SK-N-SH treated with all-trans-retinoic acid at 6 μM for 48 hours (cell line): ENCODE measurements around the gene UBE2I.

Experiments used
- ATAC-seq: fragments of 200-7000 bp; cut with Tn5 transposase; 3 replicates; pipeline ENCODE4 v1.9.1; 2020; ENCODE audit warnings: mild to moderate bottlenecking, moderate library complexity
- ARNTL ChIP-seq: fragments of 450-650 bp; formaldehyde crosslinking; IDR thresholded peaks from 2 replicates; pipeline ENCODE4 v1.5.0; 2020; ENCODE audit warnings: low read depth, mild to moderate bottlenecking, moderate library complexity, borderline replicate concordance
- BACH2 ChIP-seq: fragments of 250-450 bp; sonication (Bioruptor Pico); IDR thresholded peaks from 2 replicates; pipeline ENCODE4 v1.9.0; 2021; ENCODE audit warnings: mild to moderate bottlenecking, borderline replicate concordance
- CSDC2 ChIP-seq: fragments of 250-450 bp; sonication (Bioruptor Pico); IDR thresholded peaks from 2 replicates; pipeline ENCODE4 v1.5.0; 2020; ENCODE audit warnings: mild to moderate bottlenecking, moderate library complexity
- ESRRG ChIP-seq: fragments of 250-450 bp; sonication (Bioruptor Pico); IDR thresholded peaks from 2 replicates; pipeline ENCODE4 v1.6.1; 2021; ENCODE audit warnings: mild to moderate bottlenecking
- PPARA ChIP-seq: fragments of 250-450 bp; sonication (Bioruptor Pico); IDR thresholded peaks from 2 replicates; pipeline ENCODE4 v1.5.0; 2020; ENCODE audit warnings: mild to moderate bottlenecking, borderline replicate concordance
- RARB ChIP-seq: fragments of 250-450 bp; sonication (Bioruptor Pico); IDR thresholded peaks from 2 replicates; pipeline ENCODE4 v1.8.0; 2021; ENCODE audit warnings: mild to moderate bottlenecking, moderate library complexity
- SNAI2 ChIP-seq: fragments of 250-450 bp; sonication (Bioruptor Pico); IDR thresholded peaks from 2 replicates; pipeline ENCODE4 v1.5.0; 2020; ENCODE audit warnings: mild to moderate bottlenecking, moderate library complexity
- TCF4 ChIP-seq: fragments of 250-450 bp; sonication (Bioruptor Pico); IDR thresholded peaks from 2 replicates; pipeline ENCODE4 v1.8.0; 2021; ENCODE audit warnings: mild to moderate bottlenecking, moderate library complexity, borderline replicate concordance
- TOX ChIP-seq: fragments of 250-450 bp; sonication (Bioruptor Pico); IDR thresholded peaks from 2 replicates; pipeline ENCODE4 v1.8.0; 2021; ENCODE audit warnings: mild to moderate bottlenecking, moderate library complexity, borderline replicate concordance
- ZC3H10 ChIP-seq: fragments of 250-450 bp; sonication (Bioruptor Pico); IDR thresholded peaks from 2 replicates; pipeline ENCODE4 v1.5.1; 2021; ENCODE audit warnings: mild to moderate bottlenecking, moderate library complexity
- ZFP3 ChIP-seq: fragments of 250-450 bp; sonication (Bioruptor Pico); IDR thresholded peaks from 2 replicates; pipeline ENCODE4 v1.5.0; 2020; ENCODE audit warnings: mild to moderate bottlenecking, moderate library complexity
- ZFP30 ChIP-seq: fragments of 450-650 bp; formaldehyde crosslinking; IDR thresholded peaks from 2 replicates; pipeline ENCODE4 v1.5.0; 2022; ENCODE audit warnings: mild to moderate bottlenecking, moderate library complexity
- ZNF70 ChIP-seq: fragments of 450-650 bp; formaldehyde crosslinking; IDR thresholded peaks from 2 replicates; pipeline ENCODE4 v1.5.0; 2020; ENCODE audit warnings: mild to moderate bottlenecking, moderate library complexity
- ZNF8 ChIP-seq: fragments of 450-650 bp; formaldehyde crosslinking; IDR thresholded peaks from 2 replicates; pipeline ENCODE4 v1.5.0; 2020; ENCODE audit warnings: mild to moderate bottlenecking, moderate library complexity
- TF ChIP-seq, protein P1 (sequence below): fragments of 250-450 bp; sonication (Bioruptor Pico); IDR thresholded peaks from 2 replicates; pipeline ENCODE4 v1.5.0; 2020; ENCODE audit warnings: mild to moderate bottlenecking, moderate library complexity
- TF ChIP-seq, protein P2 (sequence below): fragments of 250-450 bp; sonication (Bioruptor Pico); IDR thresholded peaks from 2 replicates; pipeline ENCODE4 v1.8.0; 2021; ENCODE audit warnings: low read depth, mild to moderate bottlenecking, moderate library complexity, borderline replicate concordance
- TF ChIP-seq, protein P3 (sequence below): fragments of 250-450 bp; sonication (Bioruptor Pico); IDR thresholded peaks from 2 replicates; pipeline ENCODE4 v1.5.1; 2021; ENCODE audit warnings: mild to moderate bottlenecking, moderate library complexity
- TF ChIP-seq, protein P4 (sequence below): fragments of 250-450 bp; sonication (Bioruptor Pico); IDR thresholded peaks from 2 replicates; pipeline ENCODE4 v1.5.1; 2020; ENCODE audit warnings: low read depth, mild to moderate bottlenecking, moderate library complexity

The UBE2I gene

DNA sequence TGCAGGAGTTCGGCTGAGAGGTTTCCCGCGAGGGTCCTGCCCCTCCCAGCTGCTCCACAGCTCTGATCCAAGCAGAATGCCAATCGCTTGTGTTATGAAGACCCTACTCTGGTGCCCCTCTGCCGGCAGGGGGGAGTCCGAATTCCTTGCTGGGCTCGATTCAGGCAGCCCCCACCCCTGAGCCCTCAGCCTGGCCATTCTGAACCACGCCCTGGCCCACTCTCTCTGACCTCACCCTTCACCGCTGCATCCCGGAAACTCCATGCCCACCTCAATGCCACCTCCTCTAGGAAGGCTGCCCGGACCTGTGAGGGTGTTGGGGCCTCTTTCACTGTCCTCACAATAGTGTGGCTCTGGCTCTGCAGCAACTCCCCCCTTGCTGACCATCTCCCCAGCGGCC, 7.9 kb upstream of the UBE2I start (continued):
- TF ChIP-seq, protein P1, sequence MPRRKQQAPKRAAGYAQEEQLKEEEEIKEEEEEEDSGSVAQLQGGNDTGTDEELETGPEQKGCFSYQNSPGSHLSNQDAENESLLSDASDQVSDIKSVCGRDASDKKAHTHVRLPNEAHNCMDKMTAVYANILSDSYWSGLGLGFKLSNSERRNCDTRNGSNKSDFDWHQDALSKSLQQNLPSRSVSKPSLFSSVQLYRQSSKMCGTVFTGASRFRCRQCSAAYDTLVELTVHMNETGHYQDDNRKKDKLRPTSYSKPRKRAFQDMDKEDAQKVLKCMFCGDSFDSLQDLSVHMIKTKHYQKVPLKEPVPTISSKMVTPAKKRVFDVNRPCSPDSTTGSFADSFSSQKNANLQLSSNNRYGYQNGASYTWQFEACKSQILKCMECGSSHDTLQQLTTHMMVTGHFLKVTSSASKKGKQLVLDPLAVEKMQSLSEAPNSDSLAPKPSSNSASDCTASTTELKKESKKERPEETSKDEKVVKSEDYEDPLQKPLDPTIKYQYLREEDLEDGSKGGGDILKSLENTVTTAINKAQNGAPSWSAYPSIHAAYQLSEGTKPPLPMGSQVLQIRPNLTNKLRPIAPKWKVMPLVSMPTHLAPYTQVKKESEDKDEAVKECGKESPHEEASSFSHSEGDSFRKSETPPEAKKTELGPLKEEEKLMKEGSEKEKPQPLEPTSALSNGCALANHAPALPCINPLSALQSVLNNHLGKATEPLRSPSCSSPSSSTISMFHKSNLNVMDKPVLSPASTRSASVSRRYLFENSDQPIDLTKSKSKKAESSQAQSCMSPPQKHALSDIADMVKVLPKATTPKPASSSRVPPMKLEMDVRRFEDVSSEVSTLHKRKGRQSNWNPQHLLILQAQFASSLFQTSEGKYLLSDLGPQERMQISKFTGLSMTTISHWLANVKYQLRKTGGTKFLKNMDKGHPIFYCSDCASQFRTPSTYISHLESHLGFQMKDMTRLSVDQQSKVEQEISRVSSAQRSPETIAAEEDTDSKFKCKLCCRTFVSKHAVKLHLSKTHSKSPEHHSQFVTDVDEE, result no peak
- TF ChIP-seq ZFP3 (CRISPR knock-in tag) (no peak), PPARA (CRISPR knock-in tag) (no peak), TCF4 (CRISPR knock-in tag) (no peak), CSDC2 (CRISPR knock-in tag) (no peak), ZC3H10 (CRISPR knock-in tag) (no peak), BACH2 (no peak)
- TF ChIP-seq, protein P2, sequence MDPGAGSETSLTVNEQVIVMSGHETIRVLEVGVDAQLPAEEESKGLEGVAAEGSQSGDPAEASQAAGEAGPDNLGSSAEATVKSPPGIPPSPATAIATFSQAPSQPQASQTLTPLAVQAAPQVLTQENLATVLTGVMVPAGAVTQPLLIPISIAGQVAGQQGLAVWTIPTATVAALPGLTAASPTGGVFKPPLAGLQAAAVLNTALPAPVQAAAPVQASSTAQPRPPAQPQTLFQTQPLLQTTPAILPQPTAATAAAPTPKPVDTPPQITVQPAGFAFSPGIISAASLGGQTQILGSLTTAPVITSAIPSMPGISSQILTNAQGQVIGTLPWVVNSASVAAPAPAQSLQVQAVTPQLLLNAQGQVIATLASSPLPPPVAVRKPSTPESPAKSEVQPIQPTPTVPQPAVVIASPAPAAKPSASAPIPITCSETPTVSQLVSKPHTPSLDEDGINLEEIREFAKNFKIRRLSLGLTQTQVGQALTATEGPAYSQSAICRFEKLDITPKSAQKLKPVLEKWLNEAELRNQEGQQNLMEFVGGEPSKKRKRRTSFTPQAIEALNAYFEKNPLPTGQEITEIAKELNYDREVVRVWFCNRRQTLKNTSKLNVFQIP (CRISPR knock-in tag), result no peak
- TF ChIP-seq, protein P3, sequence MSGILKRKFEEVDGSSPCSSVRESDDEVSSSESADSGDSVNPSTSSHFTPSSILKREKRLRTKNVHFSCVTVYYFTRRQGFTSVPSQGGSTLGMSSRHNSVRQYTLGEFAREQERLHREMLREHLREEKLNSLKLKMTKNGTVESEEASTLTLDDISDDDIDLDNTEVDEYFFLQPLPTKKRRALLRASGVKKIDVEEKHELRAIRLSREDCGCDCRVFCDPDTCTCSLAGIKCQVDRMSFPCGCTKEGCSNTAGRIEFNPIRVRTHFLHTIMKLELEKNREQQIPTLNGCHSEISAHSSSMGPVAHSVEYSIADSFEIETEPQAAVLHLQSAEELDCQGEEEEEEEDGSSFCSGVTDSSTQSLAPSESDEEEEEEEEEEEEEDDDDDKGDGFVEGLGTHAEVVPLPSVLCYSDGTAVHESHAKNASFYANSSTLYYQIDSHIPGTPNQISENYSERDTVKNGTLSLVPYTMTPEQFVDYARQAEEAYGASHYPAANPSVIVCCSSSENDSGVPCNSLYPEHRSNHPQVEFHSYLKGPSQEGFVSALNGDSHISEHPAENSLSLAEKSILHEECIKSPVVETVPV (CRISPR knock-in tag), result no peak

DNA sequence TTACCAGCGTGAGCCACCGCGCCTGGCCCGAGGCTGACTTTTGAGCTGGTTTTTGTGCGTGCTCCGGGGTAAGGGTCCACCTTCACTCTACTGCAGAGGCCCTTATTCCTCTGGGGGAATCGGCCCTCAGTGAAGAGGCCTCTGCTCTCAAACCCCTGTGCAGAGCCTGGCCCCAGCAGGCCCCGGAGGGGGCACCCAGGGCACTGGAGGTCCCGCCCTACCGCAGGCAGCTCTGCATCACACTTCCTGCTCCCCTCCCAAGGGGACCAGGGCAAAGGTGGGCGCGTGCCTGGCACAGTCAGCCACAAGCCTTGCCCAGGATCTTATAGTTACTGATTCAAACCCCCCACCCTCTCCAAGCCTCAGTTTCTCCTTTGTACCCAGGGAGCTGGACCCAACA, 3.6 kb upstream of the UBE2I start:
- ATAC-seq, result no peak
- TF ChIP-seq CSDC2 (CRISPR knock-in tag) (no peak), RARB (CRISPR knock-in tag) (no peak), ZFP3 (CRISPR knock-in tag) (no peak), ESRRG (CRISPR knock-in tag) (no peak), BACH2 (no peak), ZFP30 (CRISPR knock-in tag) (no peak), PPARA (CRISPR knock-in tag) (no peak)

DNA sequence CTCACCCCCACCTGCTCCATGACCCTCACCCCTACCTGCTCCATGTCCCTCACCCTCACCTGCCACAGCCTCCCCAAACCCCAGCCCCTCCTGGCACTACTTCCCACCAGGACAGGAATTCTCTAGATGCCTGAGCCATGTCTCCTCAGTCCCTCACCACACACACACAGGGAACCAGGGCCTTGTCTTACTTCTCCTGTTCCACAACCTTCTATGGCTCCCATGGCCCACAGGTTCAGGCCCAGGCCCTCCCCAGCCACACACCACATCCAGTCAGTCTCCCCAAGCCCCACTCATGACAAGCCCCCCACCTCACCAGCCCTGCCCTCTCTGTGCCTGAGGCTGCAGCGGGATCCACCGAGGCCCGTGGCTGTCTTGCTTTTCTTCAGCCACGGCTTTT, 3.1 kb upstream of the UBE2I start:
- ATAC-seq, result no peak
- TF ChIP-seq ZFP30 (CRISPR knock-in tag) (no peak), TOX (CRISPR knock-in tag) (no peak), ARNTL (CRISPR knock-in tag) (no peak), ZNF70 (CRISPR knock-in tag) (no peak), ZNF8 (no peak), RARB (CRISPR knock-in tag) (no peak), SNAI2 (CRISPR knock-in tag) (no peak)
- TF ChIP-seq, protein P1, result no peak
- TF ChIP-seq, protein P4, sequence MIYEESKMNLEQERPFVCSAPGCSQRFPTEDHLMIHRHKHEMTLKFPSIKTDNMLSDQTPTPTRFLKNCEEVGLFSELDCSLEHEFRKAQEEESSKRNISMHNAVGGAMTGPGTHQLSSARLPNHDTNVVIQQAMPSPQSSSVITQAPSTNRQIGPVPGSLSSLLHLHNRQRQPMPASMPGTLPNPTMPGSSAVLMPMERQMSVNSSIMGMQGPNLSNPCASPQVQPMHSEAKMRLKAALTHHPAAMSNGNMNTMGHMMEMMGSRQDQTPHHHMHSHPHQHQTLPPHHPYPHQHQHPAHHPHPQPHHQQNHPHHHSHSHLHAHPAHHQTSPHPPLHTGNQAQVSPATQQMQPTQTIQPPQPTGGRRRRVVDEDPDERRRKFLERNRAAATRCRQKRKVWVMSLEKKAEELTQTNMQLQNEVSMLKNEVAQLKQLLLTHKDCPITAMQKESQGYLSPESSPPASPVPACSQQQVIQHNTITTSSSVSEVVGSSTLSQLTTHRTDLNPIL (CRISPR knock-in tag), result no peak
